ENCODE results near the gene KIAA2012.
"Not testable (repeated sequence)": the region's sequence is repeated elsewhere in the genome, so short reads cannot be mapped to it uniquely, and the experiment has no call there.

The KIAA2012 gene

DNA sequence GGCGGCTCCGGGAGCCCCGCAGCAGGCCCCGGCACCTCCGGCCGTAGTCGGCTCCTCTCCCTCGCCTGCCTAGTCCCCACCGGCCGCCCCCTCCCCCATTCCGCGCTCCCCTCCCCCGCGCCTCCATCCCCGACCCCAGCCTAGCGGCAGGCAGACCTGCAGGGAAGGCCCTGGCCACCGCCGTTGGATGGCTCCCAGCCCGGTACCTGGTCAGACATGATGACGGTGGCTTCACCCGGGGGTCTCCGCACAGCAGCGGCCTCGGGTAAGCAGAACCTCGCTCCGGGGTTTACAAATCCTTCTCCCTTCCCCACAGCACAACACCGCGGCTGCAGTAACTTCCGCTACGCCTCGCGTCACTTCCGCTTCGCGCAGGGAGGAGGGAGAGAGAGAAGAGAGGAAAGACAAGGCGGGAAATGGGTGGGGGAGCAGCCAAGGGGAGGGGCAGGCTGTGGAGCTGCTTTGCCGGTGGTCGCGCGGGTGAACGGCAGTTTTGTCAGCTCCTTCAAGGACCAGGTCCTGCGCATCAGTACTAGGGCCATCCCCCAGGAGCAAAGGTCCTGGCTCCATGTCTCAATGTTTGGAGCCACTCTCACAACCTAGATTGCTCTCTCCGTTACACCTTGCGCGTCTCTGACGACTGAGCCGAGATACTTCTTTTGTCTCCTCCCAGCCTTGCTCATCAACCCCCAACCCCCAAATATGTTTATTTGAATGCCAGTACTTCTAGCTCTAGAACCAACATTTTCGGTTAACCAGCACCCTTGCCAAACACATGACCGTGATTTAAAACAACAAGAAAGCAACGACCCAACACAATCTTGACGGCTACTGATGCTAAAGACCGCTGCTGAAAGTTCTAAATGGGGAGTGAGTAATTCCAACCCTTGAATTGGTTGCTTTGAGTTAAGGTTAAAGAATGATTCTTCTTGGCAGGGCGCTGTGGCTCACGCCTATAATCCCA is 165.5 kb downstream of the KIAA2012 start, which contains the start of gene SUMO1:
Gene SUMO1, minus strand, starts transcription at position 364 of the 964 bp plus-strand sequence. Its CDS starts 146 bp downstream, at position 218.
- Histone ChIP-seq H3K27me3 (ENCODE audit: low read depth, low read length) (no peaks in the 10 kb centered on the region), H3K36me3 (replicated peaks; ENCODE audit: low read depth, low read length) (no peaks in the 10 kb centered on the region), H4K20me1 (ENCODE audit: insufficient read depth, low read length) (peaks cover 30% of the 10 kb centered on the region), H3K79me2 (ENCODE audit: low read length) (peaks cover 52% of the 10 kb centered on the region), H3K4me1 (ENCODE audit: low read length) (peaks cover 13% of the 10 kb centered on the region), H3K9ac (ENCODE audit: low read length) (peak within 1 kb of the TSS; percentile 94), H3K27ac (ENCODE audit: low read length) (peak within 1 kb of the TSS; percentile 47), H3K4me3 (ENCODE audit: low read length) (peak within 1 kb of the TSS; percentile 96), H3K9me3 (ENCODE audit: insufficient read depth, low read length) (no peaks in the 10 kb centered on the region), H2AFZ (ENCODE audit: low read depth, low read length) (peak within 1 kb of the TSS; percentile 99), H3K4me2 (ENCODE audit: low read length) (peak within 1 kb of the TSS; percentile 84)
- TF ChIP-seq, protein P1, sequence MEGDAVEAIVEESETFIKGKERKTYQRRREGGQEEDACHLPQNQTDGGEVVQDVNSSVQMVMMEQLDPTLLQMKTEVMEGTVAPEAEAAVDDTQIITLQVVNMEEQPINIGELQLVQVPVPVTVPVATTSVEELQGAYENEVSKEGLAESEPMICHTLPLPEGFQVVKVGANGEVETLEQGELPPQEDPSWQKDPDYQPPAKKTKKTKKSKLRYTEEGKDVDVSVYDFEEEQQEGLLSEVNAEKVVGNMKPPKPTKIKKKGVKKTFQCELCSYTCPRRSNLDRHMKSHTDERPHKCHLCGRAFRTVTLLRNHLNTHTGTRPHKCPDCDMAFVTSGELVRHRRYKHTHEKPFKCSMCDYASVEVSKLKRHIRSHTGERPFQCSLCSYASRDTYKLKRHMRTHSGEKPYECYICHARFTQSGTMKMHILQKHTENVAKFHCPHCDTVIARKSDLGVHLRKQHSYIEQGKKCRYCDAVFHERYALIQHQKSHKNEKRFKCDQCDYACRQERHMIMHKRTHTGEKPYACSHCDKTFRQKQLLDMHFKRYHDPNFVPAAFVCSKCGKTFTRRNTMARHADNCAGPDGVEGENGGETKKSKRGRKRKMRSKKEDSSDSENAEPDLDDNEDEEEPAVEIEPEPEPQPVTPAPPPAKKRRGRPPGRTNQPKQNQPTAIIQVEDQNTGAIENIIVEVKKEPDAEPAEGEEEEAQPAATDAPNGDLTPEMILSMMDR (IDR thresholded peaks at IDR 0.05; ENCODE audit: low read depth, low read length): no peak
- TF ChIP-seq EZH2phosphoT487 (IDR thresholded peaks at IDR 0.05; ENCODE audit: low read depth): no peak

DNA sequence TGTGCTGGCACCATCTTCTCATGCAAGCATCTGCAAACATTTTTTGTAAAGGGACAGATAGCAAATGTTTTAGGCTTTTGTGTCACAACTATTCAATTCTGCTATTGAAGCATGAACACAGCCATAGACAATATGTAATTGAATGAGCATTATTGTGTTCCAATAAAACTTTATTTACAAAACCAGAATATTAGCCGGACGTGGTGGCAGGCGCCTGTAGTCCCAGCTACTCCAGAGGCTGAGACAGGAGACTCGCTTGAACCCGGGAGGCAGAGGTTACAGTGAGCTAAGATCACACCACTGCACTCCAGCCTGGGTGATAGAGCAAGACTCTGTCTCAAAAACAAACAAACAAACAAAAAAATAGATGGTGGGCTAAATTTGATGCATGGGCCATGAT is 174.7 kb downstream of the KIAA2012 start:
- not testable (repeated sequence) for H4K20me1 ChIP-seq (ENCODE audit: insufficient read depth, low read length); H3K4me1 ChIP-seq (ENCODE audit: low read length); H3K4me2 ChIP-seq (ENCODE audit: low read length); H3K4me3 ChIP-seq (ENCODE audit: low read length); H3K27me3 ChIP-seq (ENCODE audit: low read depth, low read length); H3K9ac ChIP-seq (ENCODE audit: low read length); H3K27ac ChIP-seq (ENCODE audit: low read length); H3K79me2 ChIP-seq (ENCODE audit: low read length); H3K9me3 ChIP-seq (ENCODE audit: insufficient read depth, low read length); H2AFZ ChIP-seq (ENCODE audit: low read depth, low read length); H3K36me3 ChIP-seq (replicated peaks; ENCODE audit: low read depth, low read length)

DNA sequence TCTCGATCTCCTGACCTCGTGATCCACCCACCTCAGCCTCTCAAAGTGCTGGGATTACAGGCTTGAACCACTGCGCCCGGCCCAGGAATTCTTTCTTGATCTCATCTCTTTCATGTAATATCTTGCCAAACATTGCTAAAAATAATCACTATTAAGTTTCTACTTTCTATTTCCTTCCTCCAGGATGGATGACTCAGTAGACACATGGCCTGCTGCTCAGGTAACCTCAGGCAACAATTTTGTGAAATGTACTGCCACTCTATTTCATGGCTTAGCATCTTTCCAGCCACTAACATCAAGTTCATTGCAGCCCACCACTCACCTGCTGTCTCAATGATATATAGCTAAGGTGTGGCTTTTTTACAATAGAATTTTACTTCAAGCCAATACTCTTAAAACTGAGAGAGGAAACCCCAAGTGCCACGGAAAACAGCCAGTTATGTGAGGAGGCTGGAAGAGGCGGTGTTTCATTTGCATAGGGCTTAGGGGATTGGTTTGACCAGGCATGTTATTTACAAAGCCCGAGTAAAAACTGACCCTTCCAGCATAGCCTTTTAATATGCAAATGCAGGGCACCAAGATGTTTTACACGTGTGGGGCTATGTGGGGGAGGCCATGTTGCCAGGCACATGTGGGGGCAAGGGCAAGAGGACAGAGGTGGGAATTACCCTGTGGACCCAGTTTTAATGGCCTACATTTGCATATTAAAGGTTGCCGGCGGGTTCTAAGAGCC is 176.6 kb downstream of the KIAA2012 start:
- H2AFZ ChIP-seq (ENCODE audit: low read depth, low read length): no peak overlapping the region
- no peaks in the 10 kb centered on the region for H3K36me3 ChIP-seq (replicated peaks; ENCODE audit: low read depth, low read length)
- H3K9ac ChIP-seq (ENCODE audit: low read length): no peak overlapping the region
- H3K4me3 ChIP-seq (ENCODE audit: low read length): no peak overlapping the region
- no peaks in the 10 kb centered on the region for H3K9me3 ChIP-seq (ENCODE audit: insufficient read depth, low read length)
- TF ChIP-seq EZH2phosphoT487 (IDR thresholded peaks at IDR 0.05; ENCODE audit: low read depth): no peak
- TF ChIP-seq, protein P1 (IDR thresholded peaks at IDR 0.05; ENCODE audit: low read depth, low read length): no peak
- no peaks in the 10 kb centered on the region for H3K4me1 ChIP-seq (ENCODE audit: low read length)
- H3K27ac ChIP-seq (ENCODE audit: low read length): no peak overlapping the region
- H3K4me2 ChIP-seq (ENCODE audit: low read length): no peak overlapping the region
- no peaks in the 10 kb centered on the region for H3K27me3 ChIP-seq (ENCODE audit: low read depth, low read length)
- H3K79me2 ChIP-seq (ENCODE audit: low read length): no peaks in the 10 kb centered on the region
- H4K20me1 ChIP-seq (ENCODE audit: insufficient read depth, low read length): no peaks in the 10 kb centered on the region

DNA sequence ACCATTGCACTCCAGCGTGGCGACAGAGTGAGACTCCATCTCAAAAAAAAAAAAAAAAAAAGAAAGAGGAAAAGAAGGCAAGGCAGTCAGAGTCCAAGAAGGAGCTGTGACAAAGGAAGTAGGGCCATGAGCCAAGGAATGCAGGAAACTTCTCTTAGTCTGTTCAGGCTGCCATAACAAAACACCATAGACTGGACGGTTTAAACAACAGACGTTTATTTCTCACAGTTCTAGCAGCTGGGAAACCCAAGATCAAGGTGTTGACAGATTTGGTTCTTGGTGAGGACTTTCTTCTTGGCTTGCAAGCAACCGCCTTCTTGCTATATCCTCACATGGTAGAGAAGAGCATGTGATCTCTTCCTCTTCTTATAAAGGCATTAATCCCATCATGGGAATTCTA is 178.4 kb downstream of the KIAA2012 start:
- no peaks in the 10 kb centered on the region for H3K4me1 ChIP-seq (ENCODE audit: low read length)
- H4K20me1 ChIP-seq (ENCODE audit: insufficient read depth, low read length): no peaks in the 10 kb centered on the region
- H3K4me3 ChIP-seq (ENCODE audit: low read length): no peak overlapping the region
- no peak overlapping the region for H3K9ac ChIP-seq (ENCODE audit: low read length)
- TF ChIP-seq EZH2phosphoT487 (IDR thresholded peaks at IDR 0.05; ENCODE audit: low read depth): no peak
- TF ChIP-seq, protein P1 (IDR thresholded peaks at IDR 0.05; ENCODE audit: low read depth, low read length): no peak
- no peaks in the 10 kb centered on the region for H3K27me3 ChIP-seq (ENCODE audit: low read depth, low read length)
- no peak overlapping the region for H2AFZ ChIP-seq (ENCODE audit: low read depth, low read length)
- H3K36me3 ChIP-seq (replicated peaks; ENCODE audit: low read depth, low read length): no peaks in the 10 kb centered on the region
- no peaks in the 10 kb centered on the region for H3K9me3 ChIP-seq (ENCODE audit: insufficient read depth, low read length)
- no peak overlapping the region for H3K27ac ChIP-seq (ENCODE audit: low read length)
- no peak overlapping the region for H3K4me2 ChIP-seq (ENCODE audit: low read length)
- H3K79me2 ChIP-seq (ENCODE audit: low read length): no peaks in the 10 kb centered on the region

All from OCI-LY3 (cell line).